GM10266 (cell line): ENCODE measurements around the gene TMEM184A.
"Not testable (repeated sequence)": the region's sequence is repeated elsewhere in the genome, so short reads cannot be mapped to it uniquely, and the experiment has no call there.

ENCODE experiments used
- DNase-seq: peaks from one replicate; pipeline ENCODE4 v3.0.0; 2012; ENCODE audit errors: extremely low spot score
- TF ChIP-seq, protein P1 (sequence below): IDR thresholded peaks from 2 replicates; pipeline ENCODE4 v1.5.1; 2012; ENCODE audit warnings: mild to moderate bottlenecking, low read depth; ENCODE audit not compliant: control insufficient read depth, insufficient read depth; ENCODE audit errors: missing control alignments

TMEM184A gene

DNA sequence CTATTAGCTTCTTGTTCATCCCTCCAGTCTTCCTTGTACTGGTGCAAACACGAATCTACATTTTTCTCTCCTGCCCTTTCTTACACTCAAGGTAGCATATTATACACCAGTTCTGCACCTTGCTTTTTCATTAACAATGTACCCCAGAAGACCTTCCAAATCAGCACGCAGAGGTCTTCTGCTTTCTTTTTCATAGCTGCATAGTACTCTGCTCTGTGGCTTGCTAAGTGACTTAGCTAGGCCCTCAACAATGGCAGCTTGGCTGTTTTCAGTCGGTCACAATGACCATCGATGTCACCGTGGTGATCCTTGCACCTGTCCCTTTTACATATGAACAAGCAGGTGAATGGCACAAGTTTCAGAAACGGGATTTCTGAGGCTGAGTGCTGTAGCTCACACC, 30.6 kb downstream of the TMEM184A start:
- TF ChIP-seq, protein P1, sequence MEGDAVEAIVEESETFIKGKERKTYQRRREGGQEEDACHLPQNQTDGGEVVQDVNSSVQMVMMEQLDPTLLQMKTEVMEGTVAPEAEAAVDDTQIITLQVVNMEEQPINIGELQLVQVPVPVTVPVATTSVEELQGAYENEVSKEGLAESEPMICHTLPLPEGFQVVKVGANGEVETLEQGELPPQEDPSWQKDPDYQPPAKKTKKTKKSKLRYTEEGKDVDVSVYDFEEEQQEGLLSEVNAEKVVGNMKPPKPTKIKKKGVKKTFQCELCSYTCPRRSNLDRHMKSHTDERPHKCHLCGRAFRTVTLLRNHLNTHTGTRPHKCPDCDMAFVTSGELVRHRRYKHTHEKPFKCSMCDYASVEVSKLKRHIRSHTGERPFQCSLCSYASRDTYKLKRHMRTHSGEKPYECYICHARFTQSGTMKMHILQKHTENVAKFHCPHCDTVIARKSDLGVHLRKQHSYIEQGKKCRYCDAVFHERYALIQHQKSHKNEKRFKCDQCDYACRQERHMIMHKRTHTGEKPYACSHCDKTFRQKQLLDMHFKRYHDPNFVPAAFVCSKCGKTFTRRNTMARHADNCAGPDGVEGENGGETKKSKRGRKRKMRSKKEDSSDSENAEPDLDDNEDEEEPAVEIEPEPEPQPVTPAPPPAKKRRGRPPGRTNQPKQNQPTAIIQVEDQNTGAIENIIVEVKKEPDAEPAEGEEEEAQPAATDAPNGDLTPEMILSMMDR, result no peak
- no peak for DNase-seq

DNA sequence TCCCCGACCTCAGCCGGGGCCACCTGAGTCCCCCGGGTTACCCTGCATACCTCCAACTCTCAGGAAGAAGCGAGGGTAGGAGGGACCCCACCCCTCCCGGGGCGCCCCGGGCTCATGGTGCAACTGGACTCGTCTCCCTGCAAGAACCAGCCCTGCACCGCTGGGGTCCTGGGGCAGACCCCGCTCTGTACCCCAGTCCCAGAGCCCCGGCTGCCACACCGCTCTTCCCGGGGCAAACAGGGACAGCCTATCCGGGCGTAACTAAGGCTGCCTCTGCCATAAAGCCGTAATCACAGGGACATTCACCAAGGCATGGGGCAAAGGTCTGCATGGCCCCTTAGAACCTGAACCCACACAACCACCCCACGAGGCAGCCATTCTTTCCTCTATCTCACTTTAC, 32.2 kb downstream of the TMEM184A start:
- no peak for DNase-seq
- TF ChIP-seq, protein P1, result no peak

DNA sequence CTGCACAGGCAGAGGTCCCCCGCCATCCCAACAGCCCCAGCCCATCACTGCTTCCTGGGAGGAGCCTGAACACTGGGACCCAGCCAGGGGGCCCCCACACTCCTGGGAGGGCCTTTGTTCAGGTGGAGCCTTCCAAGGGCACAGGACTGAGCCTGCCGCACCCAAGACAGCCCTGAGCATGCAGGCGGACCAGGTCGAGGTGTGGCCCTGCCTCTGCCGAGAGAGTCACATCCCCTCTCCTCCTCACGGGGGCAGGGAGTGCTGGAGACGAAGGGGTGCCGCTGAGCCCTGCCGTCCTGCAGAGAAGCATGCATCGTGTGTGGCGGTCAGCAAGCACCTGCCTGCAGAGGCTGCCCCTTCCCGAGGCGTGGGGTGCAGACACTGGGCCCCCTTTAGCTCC, 32.8 kb downstream of the TMEM184A start:
- DNase-seq, result no peak
- TF ChIP-seq, protein P1, result no peak

DNA sequence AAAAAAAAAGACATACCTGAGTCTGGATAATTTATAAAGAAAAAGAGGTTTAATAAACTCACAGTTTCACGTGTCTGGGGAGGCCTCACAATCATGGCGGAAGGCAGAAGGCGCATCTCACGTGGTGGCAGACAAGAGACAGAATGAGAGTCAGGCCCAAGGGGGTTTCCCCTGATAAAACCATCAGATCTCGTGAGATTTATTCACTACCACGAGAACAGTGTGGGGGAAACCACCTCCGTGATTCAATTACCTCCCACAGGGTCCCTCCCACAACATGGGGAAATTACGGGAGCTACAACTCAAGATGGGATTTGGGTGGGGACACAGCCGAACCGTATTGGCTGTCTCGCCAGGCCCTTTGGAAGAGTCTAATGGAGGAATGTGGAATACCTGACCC, 34.5 kb downstream of the TMEM184A start:
- DNase-seq, result no peak
- TF ChIP-seq, protein P1, result no peak

DNA sequence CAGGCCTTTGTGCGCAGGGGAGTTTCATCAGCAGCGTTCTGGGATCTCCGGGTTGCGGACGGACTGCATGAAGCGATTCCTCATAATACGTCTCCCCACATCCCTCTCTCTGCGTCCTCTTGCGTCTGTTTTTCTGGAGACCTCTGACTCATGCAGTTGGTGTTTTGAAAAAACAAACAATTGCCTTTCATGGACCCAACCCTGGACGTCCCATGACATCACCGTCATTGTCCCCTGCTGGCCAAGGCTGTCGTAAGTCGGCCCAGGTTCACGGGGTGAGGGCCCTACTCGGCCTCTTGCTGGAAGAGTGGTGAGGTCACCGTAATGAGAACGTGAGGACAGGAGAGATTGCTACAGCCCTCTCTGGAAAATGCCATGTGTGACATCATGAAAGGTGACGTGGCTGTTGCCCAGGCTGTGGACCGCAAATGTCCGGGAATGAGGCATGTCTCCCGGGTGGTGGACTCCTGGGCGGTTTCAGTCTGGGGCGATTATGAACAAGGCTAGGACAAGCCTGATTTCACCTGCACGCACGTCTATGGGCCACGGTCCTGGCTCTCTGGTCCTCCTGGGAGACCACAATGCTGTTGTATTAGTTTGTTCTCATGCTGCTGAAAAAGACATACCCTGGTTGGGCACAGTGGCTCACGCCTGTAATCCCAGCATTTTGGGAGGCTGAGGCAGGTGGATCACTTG, 35.3 kb downstream of the TMEM184A start:
- no peak for DNase-seq
- TF ChIP-seq, protein P1, result no peak

DNA sequence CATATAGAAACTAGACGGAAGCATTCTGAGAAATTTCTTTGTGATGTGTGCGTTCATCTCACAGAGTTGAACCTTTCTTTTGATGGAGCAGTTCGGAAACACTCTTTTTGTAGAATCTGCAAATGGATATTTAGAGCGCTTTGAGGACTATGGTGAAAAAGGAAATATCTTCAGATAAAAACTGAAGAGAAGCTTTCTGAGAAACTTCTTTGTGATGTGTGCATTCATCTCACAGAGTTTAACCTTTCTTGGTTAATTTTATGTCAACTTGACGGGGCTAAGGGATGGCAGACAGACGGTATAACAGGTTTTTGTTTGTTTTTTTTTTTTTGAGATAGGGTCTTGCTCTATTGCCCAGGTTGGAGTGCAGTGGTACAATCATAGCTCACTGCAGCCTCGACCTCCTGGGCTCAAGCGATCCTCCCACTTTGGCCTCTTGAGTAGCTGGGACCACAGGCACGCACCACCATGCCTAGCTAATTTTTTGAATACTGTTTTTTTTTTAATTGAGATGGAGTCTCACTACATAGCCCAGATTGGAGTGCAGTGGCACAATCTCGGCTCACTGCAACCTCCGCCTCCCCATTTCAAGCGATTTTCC, 36.6 kb downstream of the TMEM184A start:
- DNase-seq, result not testable (repeated sequence)

DNA sequence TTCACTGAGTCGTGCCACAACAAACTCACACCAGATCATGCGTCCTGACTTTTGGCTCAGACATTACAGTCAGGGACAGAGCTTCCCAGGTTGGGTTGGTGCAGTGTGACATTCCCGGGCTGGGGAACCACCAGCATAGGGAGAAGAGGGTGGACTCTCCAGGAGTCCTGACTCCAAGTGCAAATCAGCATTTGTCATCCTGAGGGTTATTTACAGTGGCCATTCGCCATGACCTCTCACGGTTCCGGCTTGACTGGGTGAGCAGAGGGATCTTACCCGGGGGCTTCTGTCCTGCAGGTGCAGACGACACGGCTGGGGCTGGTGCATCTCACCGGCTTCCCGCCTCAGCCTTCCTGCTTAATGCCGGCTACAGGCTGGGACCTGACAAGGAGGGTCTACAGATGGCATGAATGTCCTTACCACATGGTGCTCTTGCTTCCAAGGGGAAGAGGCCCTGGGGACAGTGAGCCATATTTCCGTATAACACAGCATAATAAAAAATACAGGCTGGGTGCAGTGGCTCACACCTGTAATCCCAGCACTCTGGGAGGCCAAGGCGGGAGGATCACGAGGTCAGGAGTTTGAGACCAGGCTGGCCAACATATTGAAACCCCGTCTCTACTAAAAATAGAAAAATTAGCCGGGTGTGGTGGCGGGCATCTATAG, 39.3 kb downstream of the TMEM184A start:
- TF ChIP-seq, protein P1, result no peak
- DNase-seq, result no peak

DNA sequence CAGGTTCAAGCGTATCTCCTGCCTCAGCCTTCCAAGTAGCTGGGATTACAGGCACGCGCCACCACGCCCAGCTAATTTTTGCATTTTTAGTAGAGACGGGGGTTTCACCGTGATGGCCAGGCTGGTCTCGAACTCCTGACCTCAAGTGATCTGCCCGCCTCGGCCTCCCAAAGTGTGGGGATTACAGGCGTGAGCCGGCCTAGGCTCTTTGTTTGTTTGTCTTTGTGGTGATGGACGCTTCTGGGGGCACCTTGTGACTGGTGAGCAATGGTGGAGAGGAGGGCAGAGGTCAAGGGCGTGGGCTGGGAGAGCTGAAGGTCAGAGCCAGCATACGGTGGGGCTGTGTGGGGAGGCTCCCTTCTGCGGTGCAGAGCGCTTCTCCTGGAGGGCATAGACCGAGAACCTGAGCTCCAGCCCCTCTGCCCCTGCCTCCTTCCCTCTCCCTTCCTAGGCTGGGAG, 40.5 kb downstream of the TMEM184A start:
- not testable (repeated sequence) for DNase-seq
